ENCODE results near the gene LRP1B.
"Not testable (repeated sequence)": the region's sequence is repeated elsewhere in the genome, so short reads cannot be mapped to it uniquely, and the experiment has no call there.

LRP1B gene

GRCh38 chr2:140718999-140719398, 1411.8 kb downstream of the LRP1B start:
- no peak for DNase-seq (ENCODE audit: low read depth in 2 of 2)

GRCh38 chr2:140717481-140717880, 1413.3 kb downstream of the LRP1B start:
- no peak for DNase-seq (ENCODE audit: low read depth in 2 of 2)

GRCh38 chr2:140714586-140714985, 1416.2 kb downstream of the LRP1B start:
- no peak for DNase-seq (ENCODE audit: low read depth in 2 of 2)

- DNase-seq (ENCODE audit: low read depth in 2 of 2) = no peak
Measured at GRCh38 chr2:140711867-140712266, 1418.9 kb downstream of the LRP1B start.

GRCh38 chr2:140701726-140702125, 1429.1 kb downstream of the LRP1B start:
- DNase-seq (ENCODE audit: low read depth in 2 of 2) = no peak

- no peak for DNase-seq (ENCODE audit: low read depth in 2 of 2)
Measured at GRCh38 chr2:140698636-140699035, 1432.2 kb downstream of the LRP1B start.

GRCh38 chr2:140696449-140696848, 1434.4 kb downstream of the LRP1B start:
- no peak for DNase-seq (ENCODE audit: low read depth in 2 of 2)

- peak; percentile 11 to 13 for DNase-seq (ENCODE audit: low read depth in 2 of 2)
Measured at GRCh38 chr2:140695155-140695554, 1435.7 kb downstream of the LRP1B start.

- DNase-seq (ENCODE audit: low read depth in 2 of 2) = no peak
Measured at GRCh38 chr2:140687825-140688224, 1443.0 kb downstream of the LRP1B start.

- no peak for DNase-seq (ENCODE audit: low read depth in 2 of 2)
Measured at GRCh38 chr2:140683658-140684057, 1447.2 kb downstream of the LRP1B start.

GRCh38 chr2:140680862-140681261, 1450.0 kb downstream of the LRP1B start:
- no peak for DNase-seq (ENCODE audit: low read depth in 2 of 2)

- no peak for DNase-seq (ENCODE audit: low read depth in 2 of 2)
Measured at GRCh38 chr2:140679752-140680151, 1451.1 kb downstream of the LRP1B start.

- no peak for DNase-seq (ENCODE audit: low read depth in 2 of 2)
Measured at GRCh38 chr2:140669911-140670310, 1460.9 kb downstream of the LRP1B start.

- no peak for DNase-seq (ENCODE audit: low read depth in 2 of 2)
Measured at GRCh38 chr2:140667203-140667602, 1463.6 kb downstream of the LRP1B start.

- no peak for DNase-seq (ENCODE audit: low read depth in 2 of 2)
Measured at GRCh38 chr2:140662504-140662903, 1468.3 kb downstream of the LRP1B start.

GRCh38 chr2:140658760-140659692, 1471.8 kb downstream of the LRP1B start:
- DNase-seq (ENCODE audit: low read depth in 2 of 2) = no peak

- DNase-seq (ENCODE audit: low read depth in 2 of 2) = no peak
Measured at GRCh38 chr2:140657657-140658056, 1473.2 kb downstream of the LRP1B start.

GRCh38 chr2:140654565-140654964, 1476.3 kb downstream of the LRP1B start:
- peak; percentile 70 for DNase-seq (ENCODE audit: low read depth in 2 of 2)

GRCh38 chr2:140650825-140651224, 1480.0 kb downstream of the LRP1B start:
- no peak for DNase-seq (ENCODE audit: low read depth in 2 of 2)

GRCh38 chr2:140650134-140650533, 1480.7 kb downstream of the LRP1B start:
- not testable (repeated sequence) for DNase-seq (ENCODE audit: low read depth in 2 of 2)

- no peak for DNase-seq (ENCODE audit: low read depth in 2 of 2)
Measured at GRCh38 chr2:140648393-140648792, 1482.4 kb downstream of the LRP1B start.

GRCh38 chr2:140643761-140644187, 1487.0 kb downstream of the LRP1B start:
- peak; percentile 20 to 22 for DNase-seq (ENCODE audit: low read depth in 2 of 2)

GRCh38 chr2:140641163-140641562, 1489.7 kb downstream of the LRP1B start:
- no peak for DNase-seq (ENCODE audit: low read depth in 2 of 2)

Measured in fibroblast of skin of left quadriceps (primary cell).